GM19238 (cell line): ENCODE results near the gene CREBRF.
"Not testable (repeated sequence)": the region's sequence is repeated elsewhere in the genome, so short reads cannot be mapped to it uniquely, and the experiment has no call there.

Experiments
- DNase-seq: peaks from one replicate; pipeline ENCODE4 v3.0.0; 2011; ENCODE audit warnings: low spot score; ENCODE audit not compliant: insufficient read length

The CREBRF gene

DNA sequence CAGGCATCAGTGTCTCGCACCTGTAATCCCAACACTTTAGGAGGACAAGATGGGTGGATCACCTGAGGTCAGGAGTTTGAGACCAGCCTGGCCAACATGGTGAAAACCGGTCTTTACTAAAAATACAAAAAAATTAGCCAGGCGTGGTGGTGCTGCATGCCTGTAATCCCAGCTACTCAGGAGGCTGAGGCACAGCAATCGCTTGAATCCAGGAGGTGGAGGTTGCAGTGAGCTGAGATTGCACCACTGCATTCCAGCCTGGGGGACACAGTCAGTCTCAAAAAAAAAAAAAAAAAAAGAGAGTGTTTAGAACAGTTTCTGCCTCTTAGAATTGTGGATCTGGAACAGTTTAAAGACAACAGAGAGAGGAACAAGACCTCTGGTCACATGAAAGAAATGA, 20.3 kb downstream of the CREBRF start:
- not testable (repeated sequence) for DNase-seq

DNA sequence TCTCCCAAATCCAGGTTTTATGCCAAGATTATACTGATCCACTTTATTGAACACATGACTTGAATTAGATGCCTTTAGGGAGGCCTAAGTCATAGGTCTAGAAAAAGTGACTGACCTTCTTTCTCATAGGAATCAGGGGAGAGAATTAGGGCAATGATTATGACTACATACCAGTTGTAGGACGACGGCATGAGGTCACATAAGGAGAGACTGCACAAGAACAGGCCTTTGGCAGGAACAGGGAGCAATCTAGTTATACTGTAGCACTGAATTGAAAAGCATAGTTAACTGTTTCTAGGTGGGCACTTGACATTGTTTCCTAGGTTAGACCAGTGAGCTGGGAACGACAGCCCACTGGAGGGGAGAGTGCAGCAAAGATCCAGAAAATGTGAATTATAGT, 22.7 kb downstream of the CREBRF start:
- no peak for DNase-seq

DNA sequence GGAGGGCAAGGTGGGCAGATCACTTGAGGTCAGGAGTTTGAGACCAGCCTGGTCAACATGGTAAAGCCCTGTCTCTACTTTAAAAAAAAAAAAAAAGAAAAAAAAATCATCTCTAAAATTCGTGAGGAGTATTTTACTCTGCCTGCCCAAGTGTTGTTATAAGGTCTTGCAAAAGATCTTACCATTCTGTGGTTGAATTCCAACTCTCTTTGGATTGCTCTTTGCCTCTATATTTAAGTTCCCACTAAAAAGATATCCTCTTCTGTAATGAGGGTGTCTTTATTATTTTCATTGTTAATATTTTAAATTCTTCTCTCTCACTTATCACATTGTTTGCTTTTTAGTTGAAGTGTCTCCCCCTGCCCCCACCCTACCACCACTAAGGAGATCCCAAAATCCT, 33.4 kb downstream of the CREBRF start:
- no peak for DNase-seq

DNA sequence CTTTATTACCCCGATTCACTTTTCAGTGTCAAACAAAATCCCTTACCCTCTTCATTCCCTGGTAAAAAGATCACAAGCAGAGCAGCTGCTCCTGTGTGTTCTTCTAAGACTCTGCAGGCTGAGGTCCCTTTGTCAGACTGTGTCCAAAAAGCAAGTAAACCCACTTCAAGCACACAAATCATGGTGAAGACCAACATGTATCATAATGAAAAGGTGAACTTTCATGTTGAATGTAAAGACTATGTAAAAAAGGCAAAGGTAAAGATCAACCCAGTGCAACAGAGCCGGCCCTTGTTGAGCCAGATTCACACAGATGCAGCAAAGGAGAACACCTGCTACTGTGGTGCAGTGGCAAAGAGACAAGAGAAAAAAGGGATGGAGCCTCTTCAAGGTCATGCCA, 34.5 kb downstream of the CREBRF start:
- no peak for DNase-seq

DNA sequence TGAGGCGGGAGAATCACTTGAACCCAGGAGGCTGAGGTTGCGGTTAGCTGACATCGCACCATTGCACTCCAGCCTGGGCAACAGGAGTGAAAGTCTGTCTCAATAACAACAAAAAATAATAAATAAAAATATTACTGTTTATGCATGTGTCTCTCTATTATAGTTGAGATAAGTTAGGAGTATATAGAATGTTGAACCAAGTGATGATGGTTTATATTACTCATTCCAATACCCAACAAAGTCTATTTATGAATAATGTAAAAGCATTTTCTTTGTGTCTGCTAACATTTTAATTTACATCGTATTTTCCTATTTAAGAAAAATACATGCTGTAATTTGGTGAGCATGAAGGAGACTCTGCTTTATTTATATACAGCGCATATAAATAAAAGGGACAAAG, 35.8 kb downstream of the CREBRF start:
- no peak for DNase-seq

GRCh38 chr5:173093606-173094005, 37.5 kb downstream of the CREBRF start:
- no peak for DNase-seq

DNA sequence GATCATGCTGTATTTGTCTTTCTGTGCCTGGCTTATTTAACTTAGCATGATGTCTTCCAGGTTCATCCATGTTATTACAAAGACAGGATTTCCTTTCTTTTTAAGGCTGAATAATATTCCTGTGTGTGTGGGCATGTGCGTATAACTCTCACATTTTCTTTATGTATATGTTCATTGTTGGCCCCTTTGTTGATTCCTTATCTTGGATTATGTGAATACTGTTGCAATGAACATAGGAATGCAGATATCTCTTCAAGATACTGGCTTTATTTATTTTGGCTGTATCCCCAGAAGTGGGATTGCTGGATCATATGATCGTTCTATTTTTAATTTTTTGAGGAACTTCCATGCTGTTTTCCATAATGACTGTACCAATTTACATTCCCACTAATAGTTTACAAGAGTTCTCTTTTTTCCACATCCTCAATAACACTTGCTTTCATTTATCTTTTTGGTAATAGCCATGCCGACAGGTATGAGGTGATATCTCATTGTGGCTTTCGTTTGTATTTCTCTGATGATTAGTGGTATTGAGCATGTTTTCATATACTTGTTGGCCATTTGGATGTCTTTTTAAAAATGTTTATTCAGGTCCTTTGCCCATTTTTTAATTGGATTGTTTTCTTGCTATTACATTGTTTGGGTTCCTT, 38.0 kb downstream of the CREBRF start:
- DNase-seq: no peak

GRCh38 chr5:173098787-173099186, 42.6 kb downstream of the CREBRF start:
- DNase-seq: no peak

- no peak for DNase-seq
Observed at GRCh38 chr5:173099461-173099860, 43.3 kb downstream of the CREBRF start.

- DNase-seq: no peak
Observed at GRCh38 chr5:173101245-173101644, 45.1 kb downstream of the CREBRF start.

DNA sequence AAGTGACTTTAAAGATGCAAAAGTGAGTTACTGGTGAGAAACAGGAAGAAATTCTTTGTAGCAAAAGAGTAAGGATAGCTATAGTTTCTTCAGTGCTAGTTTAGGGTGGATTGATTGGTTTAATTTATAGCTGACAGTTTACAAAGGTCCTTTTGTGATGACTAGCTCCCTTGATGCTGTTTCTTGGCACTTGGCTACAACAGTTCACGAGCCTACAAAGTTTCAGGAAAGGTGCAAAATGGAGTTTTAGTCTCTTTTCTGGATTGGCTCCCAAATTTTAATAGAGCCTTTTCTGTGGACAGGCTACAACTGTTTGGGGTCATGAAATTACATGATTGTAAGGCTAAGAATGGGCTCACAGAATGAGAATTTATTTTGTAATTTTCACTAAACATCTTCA, 47.3 kb downstream of the CREBRF start:
- DNase-seq: no peak

DNA sequence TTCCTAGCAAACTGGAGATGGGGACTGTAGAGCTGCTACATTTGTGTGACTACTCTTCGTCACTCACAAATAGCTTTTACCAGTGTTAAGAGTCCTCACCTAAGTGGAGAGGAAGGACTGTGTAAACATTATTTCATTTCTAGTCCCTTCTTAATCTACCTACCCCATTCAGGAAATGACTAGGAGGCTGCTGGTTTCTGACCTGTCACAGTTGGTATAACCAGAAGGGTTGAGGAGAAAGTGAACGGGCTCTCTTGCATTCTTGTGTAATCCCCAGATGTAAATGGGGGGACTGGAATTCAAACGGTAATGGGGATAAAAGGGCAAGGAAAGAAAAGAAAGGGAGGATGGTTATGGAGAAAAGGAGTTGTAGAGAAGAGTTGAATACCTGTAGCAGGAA, 52.8 kb downstream of the CREBRF start:
- no peak for DNase-seq

DNA sequence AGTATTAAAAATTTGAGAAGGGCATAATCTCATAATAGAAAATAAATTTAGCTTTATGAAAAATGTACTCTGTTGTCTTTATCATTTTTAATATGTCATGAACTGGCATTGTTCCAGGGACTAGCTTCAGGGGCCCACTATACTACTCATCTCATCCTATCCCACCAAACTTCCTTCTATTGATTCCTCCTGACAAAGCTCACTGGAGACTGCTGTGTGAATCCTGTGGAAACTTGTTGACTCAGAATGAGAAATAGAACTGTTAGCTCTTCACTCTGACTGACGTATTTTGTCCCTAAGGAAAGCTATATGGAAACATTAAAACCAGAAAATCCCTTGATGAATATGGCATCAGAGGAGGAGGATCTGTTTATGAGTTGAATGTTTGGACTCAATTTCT, 58.4 kb downstream of the CREBRF start:
- no peak for DNase-seq

DNA sequence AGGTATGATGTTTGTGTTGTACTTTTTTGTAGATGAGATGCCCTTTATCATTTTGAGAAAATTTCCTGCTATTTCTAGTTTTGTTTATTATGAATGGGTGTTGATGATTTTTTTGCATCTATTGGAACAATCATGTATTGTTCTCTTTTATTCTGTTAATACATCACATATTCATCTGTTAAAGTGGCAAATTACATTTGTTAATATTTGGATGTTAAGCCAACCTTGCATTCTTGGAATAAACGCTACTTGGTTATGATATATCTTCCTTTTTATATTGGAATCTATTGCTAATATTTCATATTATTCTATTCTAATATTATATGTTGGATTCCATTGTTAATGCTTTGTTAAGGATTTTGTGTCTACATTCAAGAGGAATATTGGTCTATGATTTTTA, 63.6 kb downstream of the CREBRF start:
- no peak for DNase-seq

- no peak for DNase-seq
Observed at GRCh38 chr5:173123416-173123815, 67.3 kb downstream of the CREBRF start.

GRCh38 chr5:173132166-173132565, 76.0 kb downstream of the CREBRF start:
- not testable (repeated sequence) for DNase-seq

DNA sequence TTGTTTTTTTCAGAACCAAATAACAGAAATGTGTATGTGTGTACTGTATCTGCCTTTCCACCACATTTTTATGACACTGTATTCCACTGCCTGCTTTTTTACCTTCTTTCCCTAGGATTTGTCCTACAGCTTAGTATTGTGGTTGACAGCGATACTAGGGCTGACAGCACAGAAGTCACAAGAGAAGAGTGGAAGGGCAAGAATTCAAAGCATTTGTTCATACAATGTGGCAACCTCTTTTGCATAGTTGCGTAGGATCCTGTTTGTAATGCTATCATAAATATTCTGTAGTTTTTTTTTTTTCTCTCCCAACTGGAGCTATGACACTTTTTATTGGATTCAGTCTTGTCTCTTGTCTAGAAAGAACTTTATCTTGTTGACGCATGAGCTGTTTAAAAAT, 82.6 kb downstream of the CREBRF start:
- no peak for DNase-seq

DNA sequence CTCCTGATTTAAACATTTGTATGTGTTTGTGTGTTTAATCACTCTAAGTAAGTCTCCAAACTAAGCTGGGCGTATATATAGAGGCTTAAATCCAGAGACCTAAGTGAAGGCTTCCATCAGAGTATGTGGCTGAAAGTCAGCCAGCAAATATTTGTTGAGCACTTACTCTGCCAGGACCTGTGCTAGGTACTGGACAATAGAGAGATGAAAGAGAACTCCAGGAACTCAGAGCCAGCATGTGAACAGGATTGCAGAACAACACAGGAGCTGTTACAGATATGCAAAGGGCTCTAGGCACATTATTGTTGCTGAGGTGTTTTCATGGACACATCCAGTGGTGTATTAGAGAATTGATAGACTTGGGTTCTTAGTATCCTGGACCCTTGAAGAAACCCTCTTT, 83.5 kb downstream of the CREBRF start:
- no peak for DNase-seq

- DNase-seq: no peak
Observed at GRCh38 chr5:173140769-173141168, 84.6 kb downstream of the CREBRF start.

GRCh38 chr5:173143567-173143966, 87.4 kb downstream of the CREBRF start:
- no peak for DNase-seq

- peak; percentile 91 for DNase-seq
Observed at GRCh38 chr5:173144200-173145176, 88.3 kb downstream of the CREBRF start, which contains the start of gene BNIP1. Gene BNIP1 (plus strand): TSS chr5:173144531. CDS start chr5:173144546, 15 bp downstream.

GRCh38 chr5:173148354-173148753, 92.2 kb downstream of the CREBRF start:
- no peak for DNase-seq

DNA sequence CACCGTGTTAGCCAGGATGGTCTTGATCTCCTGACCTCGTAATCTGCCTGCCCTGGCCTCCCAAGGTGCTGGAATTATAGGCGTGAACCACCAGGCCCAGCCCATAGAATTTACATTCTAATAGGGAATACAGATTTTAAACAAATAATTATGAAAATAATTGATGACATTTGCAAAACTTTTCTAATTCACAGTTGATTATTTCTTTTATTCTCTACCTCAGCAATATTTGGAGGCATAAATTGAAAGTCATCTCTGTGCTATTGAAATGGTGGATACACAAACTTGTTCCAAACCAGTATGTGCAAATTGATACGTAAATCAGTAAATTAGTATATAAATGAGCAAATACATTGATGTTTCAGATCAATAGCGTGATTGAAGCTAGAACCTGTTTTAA, 96.4 kb downstream of the CREBRF start:
- DNase-seq: no peak
